Chondrocyte (in vitro differentiated cells): ENCODE measurements around the gene C18orf63. TPM values are rescaled to one million over a fixed set of nuclear protein-coding genes. Genes with fewer than 3 reads are reported as not detected.
"Not testable (repeated sequence)": the region's sequence is repeated elsewhere in the genome, so short reads cannot be mapped to it uniquely, and the experiment has no call there.

Source experiments
- DNase-seq: peaks from one replicate; pipeline ENCODE4 v3.0.0; 2021; ENCODE audit warnings: mixed read lengths, low spot score
- H3K27ac Mint-ChIP-seq: one replicate; pipeline ENCODE4 v1.8.0; 2021; ENCODE audit warnings: mild to moderate bottlenecking, moderate library complexity, mixed read lengths; ENCODE audit not compliant: unreplicated experiment
- H3K27me3 Mint-ChIP-seq: 2 replicates; pipeline ENCODE4 v1.8.0; 2021; ENCODE audit warnings: low read depth, mixed read lengths
- H3K36me3 Mint-ChIP-seq: 2 replicates; pipeline ENCODE4 v1.8.0; 2021; ENCODE audit warnings: low read depth, mixed read lengths
- H3K4me1 Mint-ChIP-seq: 2 replicates; pipeline ENCODE4 v1.8.0; 2021; ENCODE audit warnings: low read depth, mild to moderate bottlenecking, mixed read lengths
- H3K4me3 Mint-ChIP-seq: one replicate; pipeline ENCODE4 v1.8.0; 2021; ENCODE audit warnings: mild to moderate bottlenecking, moderate library complexity, mixed read lengths; ENCODE audit not compliant: unreplicated experiment
- H3K9me3 Mint-ChIP-seq: 2 replicates; pipeline ENCODE4 v1.8.0; 2021; ENCODE audit warnings: low read depth, mixed read lengths
- CTCF ChIP-seq: fragments of 200-600 bp; sonication (generic); IDR thresholded peaks from 2 replicates; pipeline ENCODE4 v1.5.0; 2021; ENCODE audit warnings: antibody characterized with exemption, mild to moderate bottlenecking, moderate library complexity
- total RNA-seq: library from RNA; stranded (reverse); gene quantifications from 3 replicates; pipeline ENCODE4 v1.2.1, GENCODE V29; 2021

The C18orf63 gene
- total RNA-seq, 1 donor from 2014 or later: not detected

- no peak for DNase-seq
- no peaks in the 10 kb centered on the region for H3K36me3 Mint-ChIP-seq
- H3K4me1 Mint-ChIP-seq: peaks cover 27% of the 10 kb centered on the region
- H3K4me3 Mint-ChIP-seq: no peak overlapping the region
- H3K9me3 Mint-ChIP-seq: no peaks in the 10 kb centered on the region
- no peak for TF ChIP-seq CTCF
- no peaks in the 10 kb centered on the region for H3K27me3 Mint-ChIP-seq
- no peak overlapping the region for H3K27ac Mint-ChIP-seq
These were observed 25.6 kb upstream of the C18orf63 start for GRCh38 chr18:74290021-74290420.

- Mint-ChIP-seq H3K4me3 (peak overlapping the region; percentile 92), H3K36me3 (no peaks in the 10 kb centered on the region), H3K4me1 (peaks cover 27% of the 10 kb centered on the region), H3K9me3 (no peaks in the 10 kb centered on the region), H3K27ac (no peak overlapping the region), H3K27me3 (no peaks in the 10 kb centered on the region)
- no peak for DNase-seq
- TF ChIP-seq CTCF: no peak
These were observed 24.7 kb upstream of the C18orf63 start for GRCh38 chr18:74290794-74291471.

- H3K4me3 Mint-ChIP-seq: peak overlapping the region; percentile 92
- H3K36me3 Mint-ChIP-seq: no peaks in the 10 kb centered on the region
- no peaks in the 10 kb centered on the region for H3K27me3 Mint-ChIP-seq
- no peak for DNase-seq
- no peak for TF ChIP-seq CTCF
- H3K9me3 Mint-ChIP-seq: no peaks in the 10 kb centered on the region
- peaks cover 27% of the 10 kb centered on the region for H3K4me1 Mint-ChIP-seq
- H3K27ac Mint-ChIP-seq: peak overlapping the region; percentile 20
These were observed 24.2 kb upstream of the C18orf63 start for GRCh38 chr18:74291472-74291770.

- peak; percentile 68 for TF ChIP-seq CTCF
- Mint-ChIP-seq H3K9me3 (no peaks in the 10 kb centered on the region), H3K4me1 (peaks cover 27% of the 10 kb centered on the region), H3K27ac (peak within 1 kb of the TSS; percentile 84), H3K4me3 (peak within 1 kb of the TSS; percentile 92), H3K27me3 (no peaks in the 10 kb centered on the region), H3K36me3 (no peaks in the 10 kb centered on the region)
- peak; percentile 99 for DNase-seq
These were observed 23.7 kb upstream of the C18orf63 start, which contains the start of gene CYB5A for GRCh38 chr18:74291771-74292540. Gene CYB5A (minus strand): TSS chr18:74291963. CDS start chr18:74291875, 88 bp downstream.

- no peaks in the 10 kb centered on the region for H3K27me3 Mint-ChIP-seq
- no peaks in the 10 kb centered on the region for H3K9me3 Mint-ChIP-seq
- TF ChIP-seq CTCF: no peak
- H3K27ac Mint-ChIP-seq: peak overlapping the region; percentile 24
- peak overlapping the region; percentile 92 for H3K4me3 Mint-ChIP-seq
- no peaks in the 10 kb centered on the region for H3K36me3 Mint-ChIP-seq
- DNase-seq: no peak
- peaks cover 27% of the 10 kb centered on the region for H3K4me1 Mint-ChIP-seq
These were observed 23.1 kb upstream of the C18orf63 start for GRCh38 chr18:74292541-74292858.

- not testable (repeated sequence) for DNase-seq, H3K9me3 Mint-ChIP-seq, H3K27ac Mint-ChIP-seq, H3K27me3 Mint-ChIP-seq, H3K36me3 Mint-ChIP-seq
- Mint-ChIP-seq H3K4me3 (peak overlapping the region; percentile 92), H3K4me1 (peaks cover 27% of the 10 kb centered on the region)
These were observed 22.7 kb upstream of the C18orf63 start for GRCh38 chr18:74292982-74293381.
